SK-N-SH (cell line): ENCODE data around the gene EYA2. TPM values are rescaled to one million over a fixed set of nuclear protein-coding genes. Genes with fewer than 3 reads are reported as not detected.

Experiments
- CTCF ChIA-PET: fragments of 300-600, 350-600 bp; formaldehyde crosslinking; extraction: SDS; loops from one replicate; lab custom pipeline; 2021; lab: Yijun Ruan, JAX
- POLR2A ChIA-PET: fragments of 350-600 bp; sonication (Branson Sonifier 250); formaldehyde crosslinking; extraction: SDS; loops from one replicate; lab custom pipeline; 2020; ENCODE audit warnings: antibody characterized with exemption, inconsistent platforms; lab: Yijun Ruan, JAX
- DNase-seq: peaks from one replicate; pipeline ENCODE4 v3.0.0; 2012
- H2AFZ ChIP-seq: fragments of 200-600 bp; sonication (generic); 2 replicates; pipeline ENCODE4 v1.8.1; 2016; ENCODE audit warnings: antibody characterized with exemption, mild to moderate bottlenecking, low read depth
- H3F3A ChIP-seq: fragments of 200-600 bp; sonication (generic); replicated peaks from 2 replicates; pipeline ENCODE3; 2016; ENCODE audit warnings: antibody characterized with exemption, mild to moderate bottlenecking; ENCODE audit not compliant: insufficient read depth
- H3K27ac ChIP-seq, 2 experiments: fragments of 200-500 bp in 1 of 2; fragments of 200-600 bp in 1 of 2; sonication (Bioruptor generic) in 1 of 2; sonication (generic), shearing (Covaris generic) in 1 of 2; 2 replicates each; pipeline versions ENCODE4 v1.5.1 to v1.6.1; 2014 to 2016; ENCODE audit warnings: low read depth in 2 of 2, inconsistent platforms in 1 of 2, low read length in 1 of 2, mild to moderate bottlenecking in 1 of 2, mixed read lengths in 1 of 2
- H3K27me3 ChIP-seq: fragments of 200-600 bp; sonication (generic), shearing (Covaris generic); 2 replicates; pipeline ENCODE4 v1.6.1; 2016; ENCODE audit warnings: mixed run types; ENCODE audit not compliant: insufficient read depth
- H3K36me3 ChIP-seq, 2 experiments: fragments of 200-500 bp in 1 of 2; fragments of 200-600 bp in 1 of 2; sonication (Bioruptor generic) in 1 of 2; sonication (generic) in 1 of 2; replicated peaks in 1 of 2; 2 replicates each; pipeline versions ENCODE3 to v1.5.1; 2014 to 2016; ENCODE audit warnings: low read length in 1 of 2, mild to moderate bottlenecking in 1 of 2; ENCODE audit not compliant: insufficient read depth in 2 of 2, control insufficient read depth in 1 of 2
- H3K4me1 ChIP-seq, 2 experiments: fragments of 200-500 bp in 1 of 2; fragments of 200-600 bp in 1 of 2; sonication (Bioruptor generic) in 1 of 2; sonication (generic), shearing (Covaris generic) in 1 of 2; 2 replicates each; pipeline versions ENCODE4 v1.5.1 to v1.6.1; 2014 to 2016; ENCODE audit warnings: low read depth in 1 of 2, low read length in 1 of 2, mixed run types in 1 of 2; ENCODE audit not compliant: insufficient read depth in 2 of 2, control insufficient read depth in 1 of 2
- H3K4me2 ChIP-seq: fragments of 200-600 bp; sonication (generic), shearing (Covaris generic); 2 replicates; pipeline ENCODE4 v1.6.1; 2017; ENCODE audit warnings: mixed run types
- H3K4me3 ChIP-seq, 2 experiments: fragments of 200-500 bp in 1 of 2; fragments of 200-600 bp in 1 of 2; sonication (Bioruptor generic) in 1 of 2; sonication (generic), shearing (Covaris generic) in 1 of 2; 2 replicates each; pipeline versions ENCODE4 v1.5.1 to v1.8.1; 2014 to 2016; ENCODE audit warnings: low read depth in 2 of 2, inconsistent platforms in 1 of 2, low read length in 1 of 2, mild to moderate bottlenecking in 1 of 2, mixed read lengths in 1 of 2, moderate library complexity in 1 of 2
- H3K79me2 ChIP-seq: fragments of 200-600 bp; sonication (generic); 2 replicates; pipeline ENCODE4 v1.8.1; 2017; ENCODE audit warnings: mild to moderate bottlenecking; ENCODE audit not compliant: insufficient read depth
- H3K9ac ChIP-seq: fragments of 200-600 bp; sonication (generic); 2 replicates; pipeline ENCODE4 v1.6.1; 2017; ENCODE audit warnings: mixed run types
- H3K9me2 ChIP-seq: fragments of 200-600 bp; sonication (generic); 2 replicates; pipeline ENCODE4 v1.6.1; 2017; ENCODE audit warnings: mixed run types
- H3K9me3 ChIP-seq: fragments of 200-600 bp; sonication (generic); 2 replicates; pipeline ENCODE4 v1.6.1; 2017; ENCODE audit warnings: mixed run types, mild to moderate bottlenecking, moderate library complexity
- H4K20me1 ChIP-seq: fragments of 200-600 bp; sonication (generic); 2 replicates; pipeline ENCODE4 v1.6.1; 2017; ENCODE audit warnings: mild to moderate bottlenecking, mixed run types; ENCODE audit not compliant: insufficient read depth
- CHD2 ChIP-seq: fragments of 150-350 bp; IDR thresholded peaks from 2 replicates; pipeline ENCODE4 v1.6.1; 2018; ENCODE audit warnings: low read length; ENCODE audit not compliant: partially characterized antibody
- ELF1 ChIP-seq: IDR thresholded peaks from 2 replicates; pipeline ENCODE4 v1.4.0; 2012
- EP300 ChIP-seq, 2 experiments: IDR thresholded peaks; 2 replicates each; pipeline versions ENCODE4 v1.4.0 to v1.6.1; 2012; ENCODE audit warnings: borderline replicate concordance in 1 of 2, low read depth in 1 of 2, low read length in 1 of 2
- EZH2phosphoT487 ChIP-seq: fragments of 200-600 bp; sonication (generic); IDR thresholded peaks from 2 replicates; pipeline ENCODE4 v1.6.1; 2017; ENCODE audit warnings: low read depth, mixed run types, mild to moderate bottlenecking, antibody characterized with exemption, moderate library complexity, borderline replicate concordance
- FOSL2 ChIP-seq: IDR thresholded peaks from 2 replicates; pipeline ENCODE4 v1.4.0; 2012; ENCODE audit warnings: low read depth, mild to moderate bottlenecking, moderate library complexity, borderline replicate concordance
- FOXM1 ChIP-seq: IDR thresholded peaks from 2 replicates; pipeline ENCODE4 v1.4.0; 2012; ENCODE audit warnings: low read depth, mild to moderate bottlenecking
- GABPA ChIP-seq: IDR thresholded peaks from 2 replicates; pipeline ENCODE4 v1.4.0; 2012; ENCODE audit warnings: low read depth, mild to moderate bottlenecking
- GATA2 ChIP-seq: sonication (generic); formaldehyde crosslinking; IDR thresholded peaks from 2 replicates; pipeline ENCODE4 v1.5.0; 2020; ENCODE audit warnings: mild to moderate bottlenecking, missing genetic modification reagents
- MEF2A ChIP-seq: IDR thresholded peaks from 2 replicates; pipeline ENCODE4 v1.4.0; 2012; ENCODE audit warnings: low read depth, borderline replicate concordance
- NRF1 ChIP-seq: IDR thresholded peaks from 2 replicates; pipeline ENCODE4 v1.6.1; 2012; ENCODE audit warnings: low read depth, mild to moderate bottlenecking, low read length
- RAD21 ChIP-seq: IDR thresholded peaks from 2 replicates; pipeline ENCODE4 v1.6.1; 2012; ENCODE audit warnings: mild to moderate bottlenecking, low read length
- RCOR1 ChIP-seq: fragments of 150-350 bp; IDR thresholded peaks from 2 replicates; pipeline ENCODE4 v1.6.1; 2017; ENCODE audit warnings: antibody characterized with exemption, low read length
- RXRA ChIP-seq: IDR thresholded peaks from 2 replicates; pipeline ENCODE4 v1.4.0; 2012; ENCODE audit warnings: low read depth, mild to moderate bottlenecking, borderline replicate concordance
- SIN3A ChIP-seq: IDR thresholded peaks from 2 replicates; pipeline ENCODE4 v1.6.1; 2012; ENCODE audit warnings: low read depth, mild to moderate bottlenecking, low read length, moderate library complexity, borderline replicate concordance
- TAF1 ChIP-seq: IDR thresholded peaks from 2 replicates; pipeline ENCODE4 v1.6.1; 2012; ENCODE audit warnings: low read depth, mild to moderate bottlenecking, low read length, moderate library complexity, borderline replicate concordance
- WGBS: methylation state at CpG from one replicate; pipeline ENCODE4 v1.1.6; 2017; ENCODE audit warnings: low lambda C conversion rate; 5-methylcytosine and 5-hydroxymethylcytosine counted together
- polyA plus RNA-seq, 3 experiments: library from polyadenylated mRNA; depleted of rRNA; stranded (reverse); fragments of >200 nt; gene quantifications; 2 replicates each; pipeline ENCODE4 v1.2.3, GENCODE V29; 2012
- TF ChIP-seq, protein P1 (sequence below): IDR thresholded peaks from 2 replicates; pipeline ENCODE4 v1.4.0; 2012; ENCODE audit warnings: low read depth, borderline replicate concordance
- TF ChIP-seq, protein P2 (sequence below): fragments of 150-350 bp; IDR thresholded peaks from 2 replicates; pipeline ENCODE4 v1.6.1; 2016; ENCODE audit warnings: mild to moderate bottlenecking, low read depth, low read length
- TF ChIP-seq, protein P3 (sequence below): IDR thresholded peaks from 2 replicates; pipeline ENCODE4 v1.4.0; 2012; ENCODE audit warnings: low read depth, borderline replicate concordance
- TF ChIP-seq, protein P4 (sequence below): IDR thresholded peaks from 2 replicates; pipeline ENCODE4; 2012
- TF ChIP-seq, protein P5 (sequence below): fragments of 200-600 bp; sonication (generic); IDR thresholded peaks from 2 replicates; pipeline ENCODE4 v1.6.1; 2017; ENCODE audit warnings: antibody characterized with exemption, mild to moderate bottlenecking, moderate library complexity

Gene EYA2
- polyA plus RNA-seq, 1 of the 3 experiments (the other 2 are of a cell fraction): 0.05 TPM

DNA sequence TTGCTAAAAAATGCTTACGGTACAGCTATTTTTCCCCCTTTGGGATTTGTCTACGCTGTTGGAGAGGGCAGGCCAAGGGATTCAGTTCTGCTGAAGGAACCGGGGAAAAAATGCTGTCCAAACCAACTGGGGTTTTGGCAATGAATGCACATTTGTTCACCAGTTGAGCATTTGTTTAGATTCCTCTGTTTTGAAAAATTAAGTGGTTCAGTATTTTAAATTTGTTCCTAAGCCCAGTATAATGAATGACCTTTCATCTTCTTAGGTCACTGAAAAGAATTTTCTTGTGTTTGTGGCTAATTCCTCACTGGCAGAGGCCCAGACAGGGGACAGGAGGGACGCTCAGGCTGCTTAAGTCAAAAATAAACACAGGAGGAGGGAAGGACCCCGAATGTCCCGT is 10.8 kb upstream of the EYA2 start:
- no peaks in the 10 kb centered on the region for H3K9me2 ChIP-seq
- TF ChIP-seq NRF1 (no peak), GATA2 (CRISPR knock-in tag) (no peak), RXRA (no peak), EZH2phosphoT487 (no peak), RCOR1 (no peak), GABPA (no peak), CHD2 (no peak)
- TF ChIP-seq, protein P1, sequence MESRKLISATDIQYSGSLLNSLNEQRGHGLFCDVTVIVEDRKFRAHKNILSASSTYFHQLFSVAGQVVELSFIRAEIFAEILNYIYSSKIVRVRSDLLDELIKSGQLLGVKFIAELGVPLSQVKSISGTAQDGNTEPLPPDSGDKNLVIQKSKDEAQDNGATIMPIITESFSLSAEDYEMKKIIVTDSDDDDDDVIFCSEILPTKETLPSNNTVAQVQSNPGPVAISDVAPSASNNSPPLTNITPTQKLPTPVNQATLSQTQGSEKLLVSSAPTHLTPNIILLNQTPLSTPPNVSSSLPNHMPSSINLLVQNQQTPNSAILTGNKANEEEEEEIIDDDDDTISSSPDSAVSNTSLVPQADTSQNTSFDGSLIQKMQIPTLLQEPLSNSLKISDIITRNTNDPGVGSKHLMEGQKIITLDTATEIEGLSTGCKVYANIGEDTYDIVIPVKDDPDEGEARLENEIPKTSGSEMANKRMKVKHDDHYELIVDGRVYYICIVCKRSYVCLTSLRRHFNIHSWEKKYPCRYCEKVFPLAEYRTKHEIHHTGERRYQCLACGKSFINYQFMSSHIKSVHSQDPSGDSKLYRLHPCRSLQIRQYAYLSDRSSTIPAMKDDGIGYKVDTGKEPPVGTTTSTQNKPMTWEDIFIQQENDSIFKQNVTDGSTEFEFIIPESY: no peak
- TF ChIP-seq, protein P2, sequence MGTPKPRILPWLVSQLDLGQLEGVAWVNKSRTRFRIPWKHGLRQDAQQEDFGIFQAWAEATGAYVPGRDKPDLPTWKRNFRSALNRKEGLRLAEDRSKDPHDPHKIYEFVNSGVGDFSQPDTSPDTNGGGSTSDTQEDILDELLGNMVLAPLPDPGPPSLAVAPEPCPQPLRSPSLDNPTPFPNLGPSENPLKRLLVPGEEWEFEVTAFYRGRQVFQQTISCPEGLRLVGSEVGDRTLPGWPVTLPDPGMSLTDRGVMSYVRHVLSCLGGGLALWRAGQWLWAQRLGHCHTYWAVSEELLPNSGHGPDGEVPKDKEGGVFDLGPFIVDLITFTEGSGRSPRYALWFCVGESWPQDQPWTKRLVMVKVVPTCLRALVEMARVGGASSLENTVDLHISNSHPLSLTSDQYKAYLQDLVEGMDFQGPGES: no peak
- TF ChIP-seq, all 33 proteins: peak for 0

DNA sequence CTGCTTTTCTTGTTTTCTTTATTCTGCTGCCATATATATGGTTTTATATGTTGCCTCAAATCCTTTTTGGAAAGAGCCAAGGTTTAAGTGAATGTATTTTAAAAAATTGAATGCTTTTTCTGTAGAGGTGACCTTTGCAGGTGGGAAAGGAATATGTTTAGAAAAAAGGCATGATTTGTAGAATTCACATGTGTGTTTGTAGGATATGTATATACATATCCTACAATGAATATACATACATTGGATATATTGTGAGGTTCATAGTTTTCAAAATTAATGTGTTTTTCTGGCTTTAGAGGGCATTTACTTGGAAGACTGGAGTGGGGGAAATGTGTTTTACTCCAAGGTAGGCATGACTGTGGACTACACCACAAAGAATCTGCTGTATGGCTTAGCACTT is 4.0 kb upstream of the EYA2 start:
- Histone ChIP-seq H3K4me2 (no peak overlapping the region), H4K20me1 (no peaks in the 10 kb centered on the region), H3K4me3 (no peak overlapping the region), H3K9me2 (no peaks in the 10 kb centered on the region), H3K9ac (no peak overlapping the region), H3K27ac (no peak overlapping the region), H3F3A (no peaks in the 10 kb centered on the region), H3K36me3 (no peaks in the 10 kb centered on the region), H3K4me1 (no peaks in the 10 kb centered on the region; a peak in 1 of 4 replicates), H3K79me2 (no peaks in the 10 kb centered on the region), H2AFZ (no peak overlapping the region), H3K27me3 (peaks cover 19% of the 10 kb centered on the region; the same call in 1 of the 2 replicates), H3K9me3 (no peaks in the 10 kb centered on the region)
- DNase-seq: no peak
- POLR2A ChIA-PET: no interaction called here
- CTCF ChIA-PET: no interaction called here
- no peak for TF ChIP-seq SIN3A
- no peak for TF ChIP-seq RAD21
- TF ChIP-seq GATA2 (CRISPR knock-in tag): no peak
- no peak for TF ChIP-seq FOSL2
- TF ChIP-seq GABPA: no peak
- TF ChIP-seq ELF1: no peak
- TF ChIP-seq, protein P3, sequence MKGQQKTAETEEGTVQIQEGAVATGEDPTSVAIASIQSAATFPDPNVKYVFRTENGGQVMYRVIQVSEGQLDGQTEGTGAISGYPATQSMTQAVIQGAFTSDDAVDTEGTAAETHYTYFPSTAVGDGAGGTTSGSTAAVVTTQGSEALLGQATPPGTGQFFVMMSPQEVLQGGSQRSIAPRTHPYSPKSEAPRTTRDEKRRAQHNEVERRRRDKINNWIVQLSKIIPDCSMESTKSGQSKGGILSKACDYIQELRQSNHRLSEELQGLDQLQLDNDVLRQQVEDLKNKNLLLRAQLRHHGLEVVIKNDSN: no peak
- TF ChIP-seq EP300 (IDR thresholded peaks at IDR 0.05; ENCODE audit: borderline replicate concordance in 1 of 2, low read depth in 1 of 2, low read length in 1 of 2): no peak
- no peak for TF ChIP-seq FOXM1
- TF ChIP-seq, protein P2: no peak
- TF ChIP-seq, protein P4, sequence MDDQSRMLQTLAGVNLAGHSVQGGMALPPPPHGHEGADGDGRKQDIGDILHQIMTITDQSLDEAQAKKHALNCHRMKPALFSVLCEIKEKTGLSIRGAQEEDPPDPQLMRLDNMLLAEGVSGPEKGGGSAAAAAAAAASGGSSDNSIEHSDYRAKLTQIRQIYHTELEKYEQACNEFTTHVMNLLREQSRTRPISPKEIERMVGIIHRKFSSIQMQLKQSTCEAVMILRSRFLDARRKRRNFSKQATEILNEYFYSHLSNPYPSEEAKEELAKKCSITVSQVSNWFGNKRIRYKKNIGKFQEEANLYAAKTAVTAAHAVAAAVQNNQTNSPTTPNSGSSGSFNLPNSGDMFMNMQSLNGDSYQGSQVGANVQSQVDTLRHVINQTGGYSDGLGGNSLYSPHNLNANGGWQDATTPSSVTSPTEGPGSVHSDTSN: no peak
- no peak for TF ChIP-seq CHD2
- no peak for TF ChIP-seq TAF1
- TF ChIP-seq, protein P5, sequence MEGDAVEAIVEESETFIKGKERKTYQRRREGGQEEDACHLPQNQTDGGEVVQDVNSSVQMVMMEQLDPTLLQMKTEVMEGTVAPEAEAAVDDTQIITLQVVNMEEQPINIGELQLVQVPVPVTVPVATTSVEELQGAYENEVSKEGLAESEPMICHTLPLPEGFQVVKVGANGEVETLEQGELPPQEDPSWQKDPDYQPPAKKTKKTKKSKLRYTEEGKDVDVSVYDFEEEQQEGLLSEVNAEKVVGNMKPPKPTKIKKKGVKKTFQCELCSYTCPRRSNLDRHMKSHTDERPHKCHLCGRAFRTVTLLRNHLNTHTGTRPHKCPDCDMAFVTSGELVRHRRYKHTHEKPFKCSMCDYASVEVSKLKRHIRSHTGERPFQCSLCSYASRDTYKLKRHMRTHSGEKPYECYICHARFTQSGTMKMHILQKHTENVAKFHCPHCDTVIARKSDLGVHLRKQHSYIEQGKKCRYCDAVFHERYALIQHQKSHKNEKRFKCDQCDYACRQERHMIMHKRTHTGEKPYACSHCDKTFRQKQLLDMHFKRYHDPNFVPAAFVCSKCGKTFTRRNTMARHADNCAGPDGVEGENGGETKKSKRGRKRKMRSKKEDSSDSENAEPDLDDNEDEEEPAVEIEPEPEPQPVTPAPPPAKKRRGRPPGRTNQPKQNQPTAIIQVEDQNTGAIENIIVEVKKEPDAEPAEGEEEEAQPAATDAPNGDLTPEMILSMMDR: no peak
- no peak for TF ChIP-seq MEF2A

More for the DNA sequence above, 10.8 kb upstream of the EYA2 start:
- H3F3A ChIP-seq: no peaks in the 10 kb centered on the region
- peaks cover 6% of the 10 kb centered on the region; the same call in 1 of the 2 replicates for H3K27me3 ChIP-seq
- no peak overlapping the region for H3K9ac ChIP-seq
- WGBS: 46% methylated on average over 6 of the region's 6 CpGs
- H3K36me3 ChIP-seq: no peaks in the 10 kb centered on the region
- H3K4me1 ChIP-seq: no peaks in the 10 kb centered on the region
- H3K4me3 ChIP-seq: no peak overlapping the region
- no peak overlapping the region for H2AFZ ChIP-seq
- H3K4me2 ChIP-seq: no peak overlapping the region
- no peaks in the 10 kb centered on the region for H3K79me2 ChIP-seq
- POLR2A ChIA-PET: no interaction called here
- no peaks in the 10 kb centered on the region for H4K20me1 ChIP-seq
- no peak for DNase-seq
- H3K27ac ChIP-seq: no peak overlapping the region
- CTCF ChIA-PET: no interaction called here
- no peaks in the 10 kb centered on the region for H3K9me3 ChIP-seq
